Umbilical cord (tissue), 2 donors: Measurements from ENCODE around the gene ETV3L. TPM values are rescaled to one million over a fixed set of nuclear protein-coding genes. Genes with fewer than 3 reads are reported as not detected.

Source experiments
- DNase-seq: peaks from one replicate; pipeline ENCODE4 v3.0.0-alpha.2; 2015; ENCODE audit warnings: low spot score
- total RNA-seq: library from RNA; depleted of rRNA; stranded (reverse); fragments of >200 nt; gene quantifications from one replicate; pipeline ENCODE4 v1.2.3, GENCODE V29; 2014; ENCODE audit warnings: low replicate concordance; ENCODE audit not compliant: insufficient read depth

Gene ETV3L
- not detected for total RNA-seq

DNA sequence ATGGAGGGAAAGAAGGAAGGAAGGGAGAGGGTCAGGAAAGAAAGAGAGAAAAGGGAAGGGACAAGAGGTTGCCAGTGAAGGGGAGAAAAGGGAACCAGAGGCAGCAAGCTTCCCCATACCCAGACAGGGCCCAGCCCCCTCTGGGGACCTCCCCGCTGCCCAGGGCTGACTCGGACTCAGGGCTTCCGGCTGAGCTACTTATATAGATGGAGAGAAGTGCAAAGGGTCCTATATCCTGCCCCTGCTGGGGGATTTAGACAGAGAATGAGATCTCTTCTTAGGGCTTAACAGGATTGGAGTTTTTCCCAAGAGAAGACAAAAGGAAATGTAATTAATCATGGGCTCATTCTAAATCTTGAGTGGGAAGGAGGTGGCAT is at the start of gene ETV3L:
ETV3L (minus strand) TSS at position 176 of the 377 bp plus-strand sequence. CDS start 285 bp downstream, outside the sequence.
- no peak for DNase-seq

- DNase-seq, result peak; percentile 64
These were observed 48.5 kb upstream of the ETV3L start for GRCh38 chr1:157147906-157148700.

GRCh38 chr1:157147037-157147436 is 47.4 kb upstream of the ETV3L start:
- DNase-seq, result no peak

DNA sequence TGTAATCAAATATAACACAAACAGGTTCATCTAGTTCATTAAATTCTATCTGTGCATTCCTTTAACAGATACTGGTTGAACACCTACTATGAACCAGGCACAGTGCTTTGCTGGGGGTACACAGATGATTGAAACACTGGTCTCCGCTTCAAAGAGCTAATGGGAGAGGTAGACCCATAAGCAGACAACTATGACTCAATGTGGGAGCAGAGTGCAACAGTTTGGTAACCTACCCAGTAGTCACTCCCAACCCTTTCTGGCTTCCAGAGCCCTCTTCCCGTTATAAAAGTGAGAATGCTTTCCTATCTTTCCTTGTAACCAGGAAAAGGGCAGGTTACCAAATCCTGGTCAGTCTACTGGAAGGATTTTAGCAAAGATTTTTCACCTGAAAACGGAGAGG is 46.6 kb upstream of the ETV3L start:
- DNase-seq, result no peak

GRCh38 chr1:157145076-157145475 is 45.5 kb upstream of the ETV3L start:
- peak; percentile 35 for DNase-seq

GRCh38 chr1:157144509-157144908 is 44.9 kb upstream of the ETV3L start:
- no peak for DNase-seq

DNA sequence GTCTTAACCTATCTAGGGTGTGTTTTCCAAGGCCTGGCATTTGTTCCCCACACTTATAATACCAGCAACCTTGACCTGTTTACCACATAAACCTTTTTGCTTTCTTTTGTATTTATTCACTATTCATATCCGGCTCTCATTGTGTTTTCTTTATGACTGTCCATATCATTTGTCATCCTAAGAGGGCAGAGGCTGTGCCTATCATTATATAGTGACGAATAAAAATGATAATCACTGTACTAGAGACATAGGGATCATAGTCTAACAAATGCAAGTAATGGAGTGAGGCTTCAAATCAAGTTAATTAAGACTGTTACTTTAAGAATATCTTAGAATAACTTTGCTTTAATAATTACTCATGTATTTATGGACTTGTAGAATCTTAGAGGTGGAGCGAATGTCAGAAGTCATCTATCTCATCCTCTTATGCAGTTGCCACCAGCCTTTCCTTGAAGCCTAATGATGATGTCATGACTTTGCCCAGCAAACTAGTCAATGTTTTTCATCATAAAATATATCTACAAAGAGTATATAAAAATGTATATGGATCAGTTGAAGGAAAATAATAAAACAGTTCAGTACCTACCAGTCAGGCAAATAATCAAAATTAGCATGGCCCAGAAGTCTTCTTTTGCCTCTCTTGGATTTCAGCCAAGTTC is 43.3 kb upstream of the ETV3L start:
- no peak for DNase-seq

DNA sequence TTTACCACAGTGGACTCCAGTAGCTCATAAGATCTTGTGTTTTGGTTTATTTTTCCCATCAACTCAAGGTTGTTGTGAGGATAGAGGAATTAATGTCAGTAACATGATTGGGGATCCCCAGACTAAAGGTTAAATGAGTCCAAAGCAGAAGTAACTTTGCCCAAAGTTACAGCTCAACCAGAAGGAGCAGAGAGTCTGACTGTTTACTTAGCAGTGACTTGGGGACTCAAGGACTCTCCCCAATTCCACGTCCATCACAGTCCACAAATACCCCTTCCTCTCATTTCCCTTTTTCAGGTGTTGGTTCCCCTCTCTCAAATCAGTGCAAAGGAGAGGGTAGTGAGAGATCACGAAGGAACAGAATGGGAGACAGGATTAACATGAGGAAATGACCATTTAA is 42.6 kb upstream of the ETV3L start:
- DNase-seq, result no peak

DNA sequence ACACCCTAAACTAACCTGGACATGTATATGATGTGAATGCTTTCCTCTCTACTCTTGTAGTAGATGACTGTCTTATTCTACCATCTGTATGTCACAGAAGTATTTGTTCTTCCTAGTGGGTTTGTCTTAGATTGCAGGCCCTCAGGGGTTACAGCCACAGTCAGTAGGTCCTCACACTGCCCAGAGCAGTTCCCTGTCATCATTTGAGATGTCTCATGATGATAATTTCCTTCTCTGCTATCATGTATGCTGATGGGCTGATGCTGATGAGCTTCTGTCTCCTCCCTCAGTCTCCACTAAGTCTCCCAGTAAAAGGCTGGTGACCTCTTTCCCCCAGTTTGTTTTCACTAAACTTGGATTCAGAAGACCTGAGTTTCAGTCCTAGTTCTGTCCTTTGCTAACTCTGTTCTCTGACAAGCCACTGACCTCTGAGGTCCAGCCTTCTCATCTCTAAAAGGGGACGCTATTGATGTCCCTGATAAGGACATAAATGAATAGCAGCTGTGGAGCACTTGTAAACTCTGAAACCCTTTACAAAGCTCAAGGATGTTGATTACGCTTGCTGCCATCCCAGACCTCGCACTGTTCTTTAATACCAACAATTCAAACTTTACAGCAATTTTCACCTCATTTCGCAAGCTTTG is 41.7 kb upstream of the ETV3L start:
- DNase-seq, result no peak

DNA sequence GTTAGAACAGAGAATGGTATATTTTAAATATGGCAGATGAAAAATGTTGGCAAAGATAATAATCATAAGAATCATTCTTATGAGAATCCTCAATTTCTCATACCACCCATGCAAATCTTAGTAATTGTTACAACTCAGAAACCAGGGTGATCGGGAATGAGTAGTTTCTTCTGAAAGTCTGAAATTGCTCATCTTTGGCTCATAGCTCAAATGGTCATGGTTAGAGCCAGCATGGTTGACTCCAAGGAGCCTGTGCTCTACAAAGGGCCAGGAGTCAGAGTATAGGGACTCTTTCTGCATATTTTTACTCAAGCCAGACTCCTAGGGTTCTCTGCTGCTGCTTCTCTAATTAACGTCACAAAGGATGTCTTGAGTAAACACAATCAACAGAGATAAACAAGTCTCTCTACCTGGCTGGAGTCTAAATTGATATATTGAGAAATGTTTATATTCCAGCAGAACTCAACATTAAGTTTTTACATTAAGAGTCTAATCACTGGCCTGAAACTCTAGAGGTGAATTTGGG is 40.5 kb upstream of the ETV3L start:
- no peak for DNase-seq

- DNase-seq, result peak; percentile 67
These were observed 39.6 kb upstream of the ETV3L start for GRCh38 chr1:157139052-157139715.

- peak; percentile 95 for DNase-seq
These were observed 38.8 kb upstream of the ETV3L start, which contains the start of gene ETV3 for GRCh38 chr1:157138220-157139051. ETV3 (minus strand) TSS chr1:157138395; CDS start chr1:157136352, 2,043 bp downstream.

GRCh38 chr1:157137408-157138219 is 38.0 kb upstream of the ETV3L start:
- peak; percentile 24 for DNase-seq

DNA sequence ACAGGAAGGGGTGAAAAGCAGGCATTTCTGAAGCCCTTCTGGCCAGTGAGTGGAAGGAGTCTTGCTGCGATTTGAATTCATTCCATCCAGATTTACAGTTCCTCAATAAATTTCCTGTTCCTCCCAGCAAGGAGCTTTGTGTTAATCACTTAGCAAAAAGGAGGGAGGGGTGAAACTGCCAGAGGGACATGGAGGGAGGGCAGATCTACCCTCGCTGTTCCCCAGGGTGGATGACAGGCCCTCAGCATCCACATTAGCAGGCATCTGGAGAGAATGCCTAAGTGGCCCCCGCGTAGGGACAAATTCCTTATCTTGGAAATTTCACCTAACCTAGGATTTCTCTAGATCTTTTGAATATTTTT is 37.4 kb upstream of the ETV3L start:
- peak; percentile 16 for DNase-seq

GRCh38 chr1:157136133-157136532 is 36.5 kb upstream of the ETV3L start:
- no peak for DNase-seq

DNA sequence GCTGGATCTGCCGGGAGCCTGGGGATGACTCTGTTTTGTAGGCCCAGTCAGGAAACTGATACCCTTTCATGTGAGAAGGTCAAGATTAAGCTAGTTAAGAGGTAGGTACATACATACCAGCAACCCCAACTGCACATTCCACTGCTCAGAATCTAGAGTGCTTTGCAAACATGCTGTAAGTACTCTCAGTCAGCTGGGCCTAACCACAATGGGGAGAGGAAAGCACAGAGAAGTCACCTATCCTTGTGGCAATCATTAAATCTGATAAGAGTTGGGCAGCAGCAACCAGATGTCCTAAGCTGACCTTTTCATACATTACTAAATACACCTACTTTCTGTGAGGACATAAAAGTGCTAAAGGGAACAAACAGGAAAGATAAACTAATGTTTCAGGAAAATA is 36.0 kb upstream of the ETV3L start:
- no peak for DNase-seq

- no peak for DNase-seq
These were observed 35.5 kb upstream of the ETV3L start for GRCh38 chr1:157135070-157135469.

GRCh38 chr1:157134442-157134841 is 34.8 kb upstream of the ETV3L start:
- no peak for DNase-seq

GRCh38 chr1:157133426-157133825 is 33.8 kb upstream of the ETV3L start:
- no peak for DNase-seq

- peak; percentile 79 for DNase-seq
These were observed 33.1 kb upstream of the ETV3L start for GRCh38 chr1:157132616-157133167.
